GM12872 (cell line): Measurements from ENCODE around the gene MYO1C.

ENCODE experiments used
- CTCF ChIP-seq: IDR thresholded peaks from 3 replicates; pipeline ENCODE4 v1.5.1; 2011; ENCODE audit warnings: low read depth, mild to moderate bottlenecking, low read length, moderate library complexity; ENCODE audit not compliant: insufficient read depth

MYO1C gene

GRCh38 chr17:1455291-1455796 lies 37.1 kb downstream of the MYO1C start:
- TF ChIP-seq CTCF, result peak; percentile 82

GRCh38 chr17:1454541-1454940 lies 37.9 kb downstream of the MYO1C start:
- TF ChIP-seq CTCF, result no peak

GRCh38 chr17:1452836-1453235 lies 39.6 kb downstream of the MYO1C start:
- TF ChIP-seq CTCF, result no peak

GRCh38 chr17:1449412-1449967 lies 43.0 kb downstream of the MYO1C start:
- TF ChIP-seq CTCF, result no peak

DNA sequence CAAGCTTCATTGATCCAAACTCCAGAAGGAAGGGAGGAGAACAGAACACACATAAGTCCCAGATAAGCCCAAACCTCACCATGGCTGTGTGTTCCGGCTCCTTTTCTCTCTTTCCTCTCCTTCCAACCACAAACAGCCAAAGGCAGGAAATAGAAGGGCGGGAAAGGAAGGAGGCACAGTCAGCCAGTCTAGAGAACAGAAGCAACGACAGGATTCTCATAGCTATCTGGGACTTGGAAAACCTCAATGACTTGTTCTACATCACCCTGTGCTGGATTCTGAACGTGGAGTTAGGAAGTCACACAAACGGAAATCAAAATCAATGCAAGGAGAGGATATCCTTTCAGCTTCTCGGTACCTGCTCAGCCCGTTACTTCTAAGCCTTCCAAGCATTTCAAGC lies 45.4 kb downstream of the MYO1C start:
- no peak for TF ChIP-seq CTCF

- TF ChIP-seq CTCF, result no peak
Observed at GRCh38 chr17:1446201-1446600, 46.3 kb downstream of the MYO1C start.

DNA sequence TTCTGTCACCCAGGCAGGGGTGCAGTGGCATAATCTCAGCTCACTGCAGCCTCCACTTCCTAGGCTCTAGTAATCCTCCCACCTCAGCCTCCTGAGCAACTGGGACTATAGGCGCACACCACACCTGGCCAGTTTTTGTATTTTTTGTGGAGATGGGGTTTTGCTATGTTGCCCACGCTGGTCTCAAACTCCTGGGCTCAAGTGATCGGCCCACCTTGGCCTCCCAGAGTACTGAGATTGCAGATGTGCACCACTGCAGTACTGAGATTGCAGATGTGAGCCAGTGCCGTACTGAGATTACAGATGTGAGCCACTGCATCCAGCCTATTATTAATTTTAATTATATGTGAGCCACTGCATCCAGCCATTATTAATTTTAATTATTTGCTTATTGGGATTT lies 50.3 kb downstream of the MYO1C start:
- no peak for TF ChIP-seq CTCF

DNA sequence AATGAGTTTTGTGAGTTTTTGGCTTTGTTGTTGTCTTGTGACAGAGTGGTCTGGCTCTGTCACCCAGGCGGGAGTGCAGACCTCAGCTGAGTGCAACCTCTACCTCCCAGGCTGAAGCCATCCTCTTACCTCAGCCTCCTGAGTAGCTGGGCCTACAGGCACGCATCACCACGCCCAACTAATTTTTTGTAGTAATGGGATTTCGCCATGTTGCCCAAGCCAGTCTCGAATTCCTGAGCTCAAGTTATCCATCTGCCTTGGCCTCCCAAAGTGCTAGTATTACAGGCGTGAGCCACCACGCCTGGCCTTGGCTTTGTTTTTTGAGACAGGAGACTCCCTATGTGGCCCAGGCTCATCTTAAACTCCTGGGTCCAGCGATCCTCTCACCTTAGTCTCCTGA lies 51.6 kb downstream of the MYO1C start:
- no peak for TF ChIP-seq CTCF
